K562 (cell line): ENCODE results near the gene TFE3. TPM values are rescaled to one million over a fixed set of nuclear protein-coding genes. Genes with fewer than 3 reads are reported as not detected.

Source experiments
- ASH1L ChIP-seq: fragments of 450-650 bp; IDR thresholded peaks from 2 replicates; pipeline ENCODE4 v1.6.1; 2018; ENCODE audit warnings: borderline replicate concordance, mild to moderate bottlenecking, low read depth; ENCODE audit not compliant: partially characterized antibody
- CHD2 ChIP-seq: IDR thresholded peaks from 2 replicates; pipeline ENCODE4 v1.6.1; 2011; ENCODE audit warnings: low read depth, low read length
- DPF2 ChIP-seq: fragments of 450-650 bp; IDR thresholded peaks from 2 replicates; pipeline ENCODE4 v1.6.1; 2016
- ETV1 ChIP-seq: fragments of 450-650 bp; conservative IDR thresholded peaks from 2 replicates; pipeline ENCODE4 v1.6.1; 2016; ENCODE audit warnings: missing genetic modification characterization, control low read depth, low read depth, missing compliant biosample characterization
- FOXK1 ChIP-seq: sonication (generic); formaldehyde crosslinking; IDR thresholded peaks from 2 replicates; pipeline ENCODE4 v1.8.0; 2022; ENCODE audit warnings: missing genetic modification reagents, mild to moderate bottlenecking, borderline replicate concordance
- FOXM1 ChIP-seq, 2 experiments: fragments of 450-650 bp in 1 of 2; sonication (generic) in 1 of 2; formaldehyde crosslinking in 1 of 2; IDR thresholded peaks; 2 replicates each; pipeline versions ENCODE4 v1.6.1 to v1.9.0; 2017 to 2022; ENCODE audit warnings: low read depth in 2 of 2, mild to moderate bottlenecking in 2 of 2, missing genetic modification reagents in 1 of 2, moderate library complexity in 1 of 2
- HDAC6 ChIP-seq: IDR thresholded peaks from 2 replicates; pipeline ENCODE4 v1.6.1; 2012; ENCODE audit warnings: low read depth, mild to moderate bottlenecking, control low read depth, inconsistent platforms, low read length, moderate library complexity
- MTA3 ChIP-seq: fragments of 450-650 bp; formaldehyde crosslinking; IDR thresholded peaks from 2 replicates; pipeline ENCODE4 v1.6.1; 2017; ENCODE audit warnings: mild to moderate bottlenecking, borderline replicate concordance
- PCBP1 ChIP-seq: fragments of 200-400 bp; formaldehyde crosslinking; IDR thresholded peaks from 2 replicates; pipeline ENCODE4 v1.6.1; 2018; ENCODE audit warnings: mild to moderate bottlenecking, low read depth, low read length; ENCODE audit not compliant: poor library complexity, severe bottlenecking
- POLR2AphosphoS5 ChIP-seq: IDR thresholded peaks from 2 replicates; pipeline ENCODE4 v1.6.1; 2011; ENCODE audit warnings: mild to moderate bottlenecking, low read depth, low read length, moderate library complexity; ENCODE audit not compliant: control insufficient read depth, insufficient read depth
- SIX5 ChIP-seq, 2 experiments: IDR thresholded peaks; 2 replicates each; pipeline ENCODE4 v1.6.1; 2011; ENCODE audit warnings: low read length in 2 of 2, borderline replicate concordance in 1 of 2, low read depth in 1 of 2, mild to moderate bottlenecking in 1 of 2, moderate library complexity in 1 of 2; ENCODE audit not compliant: insufficient read depth in 1 of 2
- SOX6 ChIP-seq: fragments of 450-650 bp; IDR thresholded peaks from 2 replicates; pipeline ENCODE4 v1.6.1; 2014; ENCODE audit warnings: mild to moderate bottlenecking
- STAG1 ChIP-seq: sonication (generic); formaldehyde crosslinking; IDR thresholded peaks from 2 replicates; pipeline ENCODE4 v1.5.0; 2020; ENCODE audit warnings: missing genetic modification reagents, borderline replicate concordance
- TAF9B ChIP-seq: fragments of 450-650 bp; IDR thresholded peaks from 2 replicates; pipeline ENCODE4 v1.6.1; 2018; ENCODE audit warnings: mild to moderate bottlenecking; ENCODE audit not compliant: partially characterized antibody
- YY1 ChIP-seq, 3 experiments: IDR thresholded peaks; 2 replicates each; pipeline ENCODE4 v1.6.1; 2011; ENCODE audit warnings: low read length in 2 of 3, mild to moderate bottlenecking in 2 of 3, moderate library complexity in 2 of 3, borderline replicate concordance in 1 of 3, control low read depth in 1 of 3, low read depth in 1 of 3; ENCODE audit not compliant: insufficient read depth in 3 of 3, insufficient replicate concordance in 2 of 3, control insufficient read depth in 1 of 3, insufficient read length in 1 of 3; ENCODE audit errors: extremely low read depth in 1 of 3
- ZBTB49 ChIP-seq: sonication (generic); formaldehyde crosslinking; IDR thresholded peaks from 2 replicates; pipeline ENCODE4 v1.8.0; 2022; ENCODE audit warnings: missing genetic modification reagents, mild to moderate bottlenecking, borderline replicate concordance
- ZNF140 ChIP-seq: fragments of 250-450 bp; sonication (Bioruptor Pico); IDR thresholded peaks from 2 replicates; pipeline ENCODE4 v1.8.0; 2021; ENCODE audit warnings: moderate library complexity, mild to moderate bottlenecking, inconsistent platforms
- ZNF224 ChIP-seq: sonication (generic); formaldehyde crosslinking; IDR thresholded peaks from 2 replicates; pipeline ENCODE4 v1.8.0; 2022; ENCODE audit warnings: mild to moderate bottlenecking, missing genetic modification reagents
- ZNF717 ChIP-seq: fragments of 250-450 bp; sonication (Bioruptor Pico); IDR thresholded peaks from 2 replicates; pipeline ENCODE4 v1.5.0; 2021
- polyA plus RNA-seq, 8 experiments: library from polyadenylated mRNA; depleted of rRNA in 4 of 8; stranded (reverse) in 5 of 8; unstranded in 3 of 8; fragments of >200 nt; fragmentation: Nextera tagmentation in 2 of 8; fragmentation: Illumina TruSeq in 1 of 8; extraction: Ambion mirVana in 2 of 8; extraction: Trizol in 1 of 8; gene quantifications; 2 replicates each; pipeline versions ENCODE4 v1.2.1 to v1.2.3, GENCODE V29; 2011 to 2014; ENCODE audit warnings: inconsistent platforms in 1 of 8, missing spikeins in 1 of 8
- total RNA-seq, 7 experiments: library from RNA; depleted of rRNA in 6 of 7; stranded (reverse); fragments of >200 nt in 6 of 7; fragmentation: Illumina TruSeq in 2 of 7; extraction: Trizol in 2 of 7; gene quantifications; 2 replicates each; pipeline versions ENCODE4 v1.2.1 to v1.2.3, GENCODE V29; 2011 to 2021; ENCODE audit warnings: low replicate concordance in 1 of 7
- TF ChIP-seq, protein P1 (sequence below): sonication (generic); formaldehyde crosslinking; IDR thresholded peaks from 2 replicates; pipeline ENCODE4 v1.8.1; 2023; ENCODE audit warnings: mild to moderate bottlenecking, missing genetic modification reagents
- TF ChIP-seq, protein P2 (sequence below): fragments of 250-450 bp; sonication (Bioruptor Pico); IDR thresholded peaks from 2 replicates; pipeline ENCODE4 v1.8.0; 2022; ENCODE audit warnings: inconsistent platforms

Gene TFE3
- total and polyA plus RNA-seq, 9 of the 15 experiments (the other 6 are each of a cell fraction or from before 2014, with no cell fraction given), result 1.9 to 20.3 (median 11.9) TPM

DNA sequence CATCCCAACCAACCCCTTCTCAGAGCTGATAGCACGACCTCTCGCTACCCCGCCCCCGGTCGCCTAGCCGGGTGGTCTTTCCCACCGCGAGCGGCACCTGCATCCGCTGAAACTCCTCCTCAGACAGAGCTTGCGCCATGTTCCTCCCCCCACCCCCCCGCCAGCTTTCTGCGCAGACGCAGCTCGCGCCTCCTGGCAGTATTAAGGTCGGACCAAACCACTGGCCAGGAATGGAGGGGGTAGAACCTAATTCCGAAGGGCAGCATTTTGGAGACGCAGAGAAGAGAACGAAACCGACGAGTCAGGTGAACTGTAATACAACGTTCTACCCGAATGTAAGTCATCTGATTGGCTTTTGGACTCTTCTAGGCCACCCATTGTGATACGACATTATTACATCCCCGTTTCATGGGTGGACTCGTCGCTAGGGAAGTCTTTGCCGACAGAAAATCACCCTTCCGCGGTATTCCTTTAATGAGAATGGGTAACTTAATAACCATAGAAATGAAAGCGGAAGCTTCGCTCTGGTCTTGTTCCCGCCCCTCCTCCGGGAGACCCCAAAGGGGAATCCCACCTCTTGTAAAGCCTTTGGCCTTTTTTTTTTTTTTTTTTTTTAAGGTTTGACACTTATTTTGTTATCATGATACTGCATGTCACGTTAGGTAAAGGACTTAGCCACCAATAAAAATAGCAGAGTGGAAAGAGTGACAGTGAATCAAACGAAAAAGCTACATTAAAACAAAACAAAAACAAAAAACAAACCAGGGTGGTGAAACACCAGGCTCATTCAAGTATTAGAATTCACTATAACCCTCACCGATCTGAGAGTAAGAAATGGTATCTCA is 40.8 kb downstream of the TFE3 start, which contains the start of gene GRIPAP1 (continued):
- TF ChIP-seq POLR2AphosphoS5 (0 out of 2 replicates have a peak, but pooled peaks have one; percentile 63), ZNF717 (CRISPR knock-in tag) (no peak), MTA3 (peak; percentile 79; the same call in 1 of the 2 replicates), ETV1 (tag) (0 out of 2 replicates have a peak, but pooled peaks have one; percentile 22), SOX6 (no peak), CHD2 (no peak), PCBP1 (no peak), TAF9B (peak; percentile 98), ASH1L (peak; percentile 81), STAG1 (CRISPR knock-in tag) (no peak), FOXK1 (CRISPR knock-in tag) (no peak), SIX5 (IDR thresholded peaks at IDR 0.05; ENCODE audit: borderline replicate concordance in 1 of 2, insufficient read depth in 1 of 2, low read depth in 1 of 2, low read length in 2 of 2) (0 out of 4 replicates have a peak, but pooled peaks of 1 of the 2 experiments have one; percentile 17), YY1 (IDR thresholded peaks at IDR 0.05; ENCODE audit: borderline replicate concordance in 1 of 3, control insufficient read depth in 1 of 3, extremely low read depth in 1 of 3, insufficient read depth in 3 of 3, insufficient read length in 1 of 3, insufficient replicate concordance in 2 of 3, low read depth in 1 of 3, low read length in 2 of 3) (peak; percentile 78 to 92 (median 85)), ZBTB49 (CRISPR knock-in tag) (no peak), HDAC6 (no peak), ZNF224 (CRISPR knock-in tag) (no peak), ZNF140 (CRISPR knock-in tag) (no peak), FOXM1 (IDR thresholded peaks at IDR 0.05; ENCODE audit: low read depth) (peak; percentile 57; the same call in 1 of the 2 replicates), FOXM1 (CRISPR knock-in tag; IDR thresholded peaks at IDR 0.05; ENCODE audit: low read depth) (no peak), DPF2 (no peak)
- TF ChIP-seq, protein P1, sequence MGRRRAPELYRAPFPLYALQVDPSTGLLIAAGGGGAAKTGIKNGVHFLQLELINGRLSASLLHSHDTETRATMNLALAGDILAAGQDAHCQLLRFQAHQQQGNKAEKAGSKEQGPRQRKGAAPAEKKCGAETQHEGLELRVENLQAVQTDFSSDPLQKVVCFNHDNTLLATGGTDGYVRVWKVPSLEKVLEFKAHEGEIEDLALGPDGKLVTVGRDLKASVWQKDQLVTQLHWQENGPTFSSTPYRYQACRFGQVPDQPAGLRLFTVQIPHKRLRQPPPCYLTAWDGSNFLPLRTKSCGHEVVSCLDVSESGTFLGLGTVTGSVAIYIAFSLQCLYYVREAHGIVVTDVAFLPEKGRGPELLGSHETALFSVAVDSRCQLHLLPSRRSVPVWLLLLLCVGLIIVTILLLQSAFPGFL (CRISPR knock-in tag), result no peak
- TF ChIP-seq, protein P2, sequence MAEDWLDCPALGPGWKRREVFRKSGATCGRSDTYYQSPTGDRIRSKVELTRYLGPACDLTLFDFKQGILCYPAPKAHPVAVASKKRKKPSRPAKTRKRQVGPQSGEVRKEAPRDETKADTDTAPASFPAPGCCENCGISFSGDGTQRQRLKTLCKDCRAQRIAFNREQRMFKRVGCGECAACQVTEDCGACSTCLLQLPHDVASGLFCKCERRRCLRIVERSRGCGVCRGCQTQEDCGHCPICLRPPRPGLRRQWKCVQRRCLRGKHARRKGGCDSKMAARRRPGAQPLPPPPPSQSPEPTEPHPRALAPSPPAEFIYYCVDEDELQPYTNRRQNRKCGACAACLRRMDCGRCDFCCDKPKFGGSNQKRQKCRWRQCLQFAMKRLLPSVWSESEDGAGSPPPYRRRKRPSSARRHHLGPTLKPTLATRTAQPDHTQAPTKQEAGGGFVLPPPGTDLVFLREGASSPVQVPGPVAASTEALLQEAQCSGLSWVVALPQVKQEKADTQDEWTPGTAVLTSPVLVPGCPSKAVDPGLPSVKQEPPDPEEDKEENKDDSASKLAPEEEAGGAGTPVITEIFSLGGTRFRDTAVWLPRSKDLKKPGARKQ, result no peak
